ENCODE data around the gene GPR152.
"Not testable (repeated sequence)": the region's sequence is repeated elsewhere in the genome, so short reads cannot be mapped to it uniquely, and the experiment has no call there.

The GPR152 gene

DNA sequence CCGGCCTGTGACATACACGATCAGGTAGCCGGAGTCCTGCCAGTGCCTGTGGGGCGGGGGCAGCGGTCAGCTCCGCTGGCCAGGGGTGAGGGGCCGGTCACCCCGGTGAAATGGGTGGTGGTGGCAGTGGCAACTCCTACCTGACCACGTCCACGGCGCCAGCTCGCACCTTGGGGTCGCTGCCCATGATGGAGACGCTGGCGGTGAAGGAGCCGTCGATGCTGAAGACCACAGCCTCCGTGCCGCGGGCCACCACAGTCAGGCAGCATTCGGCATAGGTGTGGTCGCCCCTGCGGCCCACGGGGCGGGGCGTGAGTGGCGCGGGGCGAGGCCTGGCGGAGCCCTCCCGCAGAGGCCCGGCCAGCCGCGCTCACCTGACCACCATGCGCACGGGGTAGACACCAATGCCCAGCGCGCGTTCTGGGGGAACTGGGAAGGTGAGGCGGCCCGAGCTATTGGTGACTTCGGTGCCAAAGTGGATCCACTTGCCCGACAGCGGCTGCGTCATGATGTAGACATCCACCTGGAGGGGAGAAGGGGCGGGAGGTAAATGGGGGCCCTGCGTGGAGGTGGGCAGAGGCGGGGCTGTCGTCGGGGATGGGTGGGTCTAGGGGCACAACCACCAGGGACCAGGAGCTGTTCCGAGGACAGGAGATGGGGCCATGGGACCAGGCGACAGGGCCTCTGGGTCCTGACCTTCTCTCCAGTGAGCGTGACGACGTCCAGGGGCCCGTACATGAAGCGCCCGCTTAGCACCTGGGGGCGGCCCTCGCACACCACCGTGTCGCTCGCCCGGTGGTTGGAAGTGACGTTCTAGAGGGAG lies 41.2 kb upstream of the GPR152 start:
- Histone ChIP-seq H3K27me3 (ENCODE audit: control insufficient read depth, insufficient read depth, low read length) (no peaks in the 10 kb centered on the region), H3K4me1 (ENCODE audit: control insufficient read depth, low read depth, low read length) (no peaks in the 10 kb centered on the region), H3K36me3 (ENCODE audit: control insufficient read depth, low read depth, low read length) (peaks cover 13% of the 10 kb centered on the region), H3K9me3 (ENCODE audit: control insufficient read depth, low read depth, low read length) (no peaks in the 10 kb centered on the region), H3K4me3 (ENCODE audit: low read length) (no peak overlapping the region), H3K27ac (ENCODE audit: low read length) (no peak overlapping the region), H3K9ac (ENCODE audit: low read length) (no peak overlapping the region)

DNA sequence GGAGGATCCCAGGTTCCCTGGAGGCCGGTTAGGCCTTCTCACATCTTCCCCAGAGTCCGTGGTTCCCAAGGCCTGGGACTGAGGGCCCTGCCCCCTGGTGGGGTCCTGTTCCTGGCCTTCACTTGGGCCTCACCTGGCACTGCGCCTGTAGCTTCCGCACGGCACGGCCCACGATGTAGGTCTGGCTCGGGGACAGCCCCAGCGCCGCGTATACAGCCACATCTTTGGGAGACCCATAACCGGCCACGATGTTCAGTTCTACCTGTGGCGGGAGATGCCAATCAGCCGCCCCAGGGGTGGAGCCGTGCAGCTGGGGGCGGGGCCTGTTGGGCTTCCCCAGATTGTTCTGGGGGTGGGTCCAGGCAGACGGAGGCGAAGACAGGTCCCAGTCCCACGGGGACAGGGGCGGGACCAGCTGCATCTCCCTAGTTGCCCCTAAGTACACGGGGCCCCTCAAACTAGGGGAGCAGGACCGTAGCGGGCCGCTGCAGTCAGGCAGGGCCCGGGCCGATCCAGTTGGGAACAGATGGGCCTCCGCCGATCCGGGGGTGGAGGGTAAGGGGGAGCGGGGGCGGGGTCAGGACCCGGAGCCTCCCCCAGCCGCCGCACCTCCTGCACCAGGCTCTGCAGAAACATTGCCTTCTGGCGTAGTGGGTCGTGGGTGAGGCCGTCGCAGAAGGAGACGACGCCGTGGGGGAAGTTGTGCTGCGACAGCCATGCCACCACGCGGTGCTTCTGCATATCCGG lies 40.4 kb upstream of the GPR152 start:
- Histone ChIP-seq H3K27ac (ENCODE audit: low read length) (no peak overlapping the region), H3K9ac (ENCODE audit: low read length) (no peak overlapping the region), H3K4me1 (ENCODE audit: control insufficient read depth, low read depth, low read length) (no peaks in the 10 kb centered on the region), H3K9me3 (ENCODE audit: control insufficient read depth, low read depth, low read length) (no peaks in the 10 kb centered on the region), H3K36me3 (ENCODE audit: control insufficient read depth, low read depth, low read length) (peaks cover 13% of the 10 kb centered on the region), H3K4me3 (ENCODE audit: low read length) (no peak overlapping the region), H3K27me3 (ENCODE audit: control insufficient read depth, insufficient read depth, low read length) (no peaks in the 10 kb centered on the region)

DNA sequence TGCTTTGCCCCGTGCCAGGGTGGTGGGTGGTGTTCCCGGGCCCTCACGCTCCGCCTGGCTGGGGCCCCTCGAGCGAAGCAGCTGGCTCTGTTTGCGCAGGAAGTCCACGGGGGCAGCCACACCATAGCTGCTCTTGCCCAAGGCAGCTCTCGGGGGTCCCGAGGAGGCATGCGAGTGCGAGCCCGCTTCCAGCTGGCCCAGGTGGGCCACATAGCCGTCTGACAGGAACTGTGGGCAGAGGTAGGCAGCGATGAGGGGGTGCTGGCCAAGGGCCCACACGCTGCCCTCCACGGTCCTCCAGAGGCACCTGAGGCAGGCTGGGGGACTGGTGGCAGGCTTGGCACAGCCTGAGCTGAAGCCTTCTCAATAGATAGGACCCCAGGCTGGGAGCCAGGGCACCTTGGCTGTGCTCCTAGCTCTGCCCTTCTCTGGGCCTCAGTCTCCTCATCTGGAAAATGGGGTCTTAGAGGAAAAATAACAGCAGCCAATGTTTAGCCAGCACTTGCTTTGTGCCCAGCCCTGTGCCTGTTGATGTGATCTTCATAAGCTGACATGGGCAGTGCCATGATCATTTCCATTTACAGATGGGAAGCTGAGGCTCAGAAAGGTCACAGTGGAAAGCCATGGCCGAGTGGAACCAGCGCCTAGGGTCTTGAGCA lies 39.7 kb upstream of the GPR152 start:
- no peaks in the 10 kb centered on the region for H3K9me3 ChIP-seq (ENCODE audit: control insufficient read depth, low read depth, low read length)
- H3K36me3 ChIP-seq (ENCODE audit: control insufficient read depth, low read depth, low read length), result peaks cover 13% of the 10 kb centered on the region
- H3K4me3 ChIP-seq (ENCODE audit: low read length), result no peak overlapping the region
- H3K27ac ChIP-seq (ENCODE audit: low read length), result no peak overlapping the region
- H3K9ac ChIP-seq (ENCODE audit: low read length), result no peak overlapping the region
- H3K4me1 ChIP-seq (ENCODE audit: control insufficient read depth, low read depth, low read length), result no peaks in the 10 kb centered on the region
- no peaks in the 10 kb centered on the region for H3K27me3 ChIP-seq (ENCODE audit: control insufficient read depth, insufficient read depth, low read length)

DNA sequence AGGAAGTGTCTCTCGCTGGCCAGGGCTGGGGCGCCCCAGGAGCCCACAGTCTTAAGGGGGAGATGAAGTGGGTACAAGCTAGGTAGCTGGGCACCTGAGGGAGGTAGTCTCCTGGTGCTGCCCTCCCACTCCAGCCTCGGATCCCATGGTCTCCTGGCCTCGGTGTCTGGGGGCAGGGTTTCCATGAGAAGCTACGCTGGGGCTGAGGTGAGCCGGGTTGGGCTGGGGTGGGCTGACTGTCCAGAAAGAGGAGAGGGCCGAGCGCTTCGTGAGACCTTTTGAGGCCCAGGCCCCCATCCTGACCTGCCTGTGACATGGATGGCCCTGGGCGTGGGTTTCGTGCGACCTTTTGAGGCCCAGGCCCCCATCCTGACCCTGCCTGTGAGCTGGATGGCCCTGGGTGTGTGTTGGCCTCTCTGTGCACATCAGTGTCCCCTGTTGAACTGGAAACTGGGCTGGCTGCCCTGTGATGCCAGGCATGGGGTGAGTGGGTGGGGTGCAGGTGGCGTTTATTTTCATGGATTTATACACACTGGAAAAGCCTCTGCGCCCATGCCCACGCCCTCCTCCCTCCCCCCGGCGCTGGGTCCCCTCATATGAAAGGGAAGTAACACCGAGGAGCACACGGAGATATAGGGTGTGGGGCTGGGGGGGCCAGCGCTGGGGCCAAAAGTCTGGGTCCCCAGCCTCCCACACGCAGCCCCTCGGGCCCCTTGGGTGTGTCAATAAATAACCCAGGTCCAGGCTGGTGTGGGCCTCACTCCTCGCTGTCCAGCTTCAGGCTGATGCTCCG lies 38.9 kb upstream of the GPR152 start:
- Histone ChIP-seq H3K4me3 (ENCODE audit: low read length) (no peak overlapping the region), H3K27me3 (ENCODE audit: control insufficient read depth, insufficient read depth, low read length) (no peaks in the 10 kb centered on the region), H3K9me3 (ENCODE audit: control insufficient read depth, low read depth, low read length) (no peaks in the 10 kb centered on the region), H3K4me1 (ENCODE audit: control insufficient read depth, low read depth, low read length) (no peaks in the 10 kb centered on the region), H3K9ac (ENCODE audit: low read length) (no peak overlapping the region), H3K36me3 (ENCODE audit: control insufficient read depth, low read depth, low read length) (peaks cover 13% of the 10 kb centered on the region), H3K27ac (ENCODE audit: low read length) (no peak overlapping the region)

DNA sequence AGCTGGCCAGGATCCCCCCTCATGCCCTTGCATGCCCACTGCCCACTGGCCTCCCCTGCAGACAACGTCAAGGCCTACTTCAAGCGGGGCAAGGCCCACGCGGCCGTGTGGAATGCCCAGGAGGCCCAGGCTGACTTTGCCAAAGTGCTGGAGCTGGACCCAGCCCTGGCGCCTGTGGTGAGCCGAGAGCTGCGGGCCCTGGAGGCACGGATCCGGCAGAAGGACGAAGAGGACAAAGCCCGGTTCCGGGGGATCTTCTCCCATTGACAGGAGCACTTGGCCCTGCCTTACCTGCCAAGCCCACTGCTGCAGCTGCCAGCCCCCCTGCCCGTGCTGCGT lies 38.2 kb upstream of the GPR152 start:
- Histone ChIP-seq H3K4me1 (ENCODE audit: control insufficient read depth, low read depth, low read length) (no peaks in the 10 kb centered on the region), H3K4me3 (ENCODE audit: low read length) (no peak overlapping the region), H3K27ac (ENCODE audit: low read length) (no peak overlapping the region), H3K36me3 (ENCODE audit: control insufficient read depth, low read depth, low read length) (peaks cover 13% of the 10 kb centered on the region), H3K27me3 (ENCODE audit: control insufficient read depth, insufficient read depth, low read length) (no peaks in the 10 kb centered on the region), H3K9ac (ENCODE audit: low read length) (no peak overlapping the region), H3K9me3 (ENCODE audit: control insufficient read depth, low read depth, low read length) (no peaks in the 10 kb centered on the region)

DNA sequence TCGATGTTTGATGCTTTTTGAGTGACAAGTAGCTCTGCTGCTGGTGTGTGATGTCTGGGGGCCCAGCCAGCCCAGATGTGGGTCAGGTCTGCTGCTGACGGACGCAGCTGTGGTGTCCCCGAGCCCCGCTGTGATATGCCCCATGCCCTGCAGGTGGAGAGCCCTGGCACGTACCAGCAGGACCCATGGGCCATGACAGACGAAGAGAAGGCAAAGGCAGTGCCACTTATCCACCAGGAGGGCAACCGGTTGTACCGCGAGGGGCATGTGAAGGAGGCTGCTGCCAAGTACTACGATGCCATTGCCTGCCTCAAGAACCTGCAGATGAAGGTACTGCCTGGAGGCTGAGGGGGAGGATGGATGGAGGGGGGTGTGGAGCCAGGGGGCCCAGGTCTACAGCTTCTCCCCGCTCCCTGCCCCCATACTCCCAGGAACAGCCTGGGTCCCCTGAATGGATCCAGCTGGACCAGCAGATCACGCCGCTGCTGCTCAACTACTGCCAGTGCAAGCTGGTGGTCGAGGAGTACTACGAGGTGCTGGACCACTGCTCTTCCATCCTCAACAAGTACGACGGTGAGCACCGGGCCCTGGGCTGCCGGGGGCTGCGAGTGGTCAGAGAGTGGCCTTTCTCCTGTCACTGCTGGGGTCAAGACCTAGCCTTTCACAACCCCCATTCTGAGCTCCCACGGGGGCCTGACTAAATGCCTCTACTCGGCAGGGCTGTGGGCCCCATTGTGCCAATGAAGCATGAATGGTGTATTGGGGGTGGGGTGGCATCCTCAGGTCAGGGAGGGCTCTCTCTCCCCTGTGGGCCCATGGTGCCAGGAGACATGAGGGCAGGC lies 37.6 kb upstream of the GPR152 start:
- H3K9ac ChIP-seq (ENCODE audit: low read length), result no peak overlapping the region
- H3K27me3 ChIP-seq (ENCODE audit: control insufficient read depth, insufficient read depth, low read length), result no peaks in the 10 kb centered on the region
- no peaks in the 10 kb centered on the region for H3K4me1 ChIP-seq (ENCODE audit: control insufficient read depth, low read depth, low read length)
- peaks cover 13% of the 10 kb centered on the region for H3K36me3 ChIP-seq (ENCODE audit: control insufficient read depth, low read depth, low read length)
- H3K9me3 ChIP-seq (ENCODE audit: control insufficient read depth, low read depth, low read length), result no peaks in the 10 kb centered on the region
- no peak overlapping the region for H3K27ac ChIP-seq (ENCODE audit: low read length)
- no peak overlapping the region for H3K4me3 ChIP-seq (ENCODE audit: low read length)

DNA sequence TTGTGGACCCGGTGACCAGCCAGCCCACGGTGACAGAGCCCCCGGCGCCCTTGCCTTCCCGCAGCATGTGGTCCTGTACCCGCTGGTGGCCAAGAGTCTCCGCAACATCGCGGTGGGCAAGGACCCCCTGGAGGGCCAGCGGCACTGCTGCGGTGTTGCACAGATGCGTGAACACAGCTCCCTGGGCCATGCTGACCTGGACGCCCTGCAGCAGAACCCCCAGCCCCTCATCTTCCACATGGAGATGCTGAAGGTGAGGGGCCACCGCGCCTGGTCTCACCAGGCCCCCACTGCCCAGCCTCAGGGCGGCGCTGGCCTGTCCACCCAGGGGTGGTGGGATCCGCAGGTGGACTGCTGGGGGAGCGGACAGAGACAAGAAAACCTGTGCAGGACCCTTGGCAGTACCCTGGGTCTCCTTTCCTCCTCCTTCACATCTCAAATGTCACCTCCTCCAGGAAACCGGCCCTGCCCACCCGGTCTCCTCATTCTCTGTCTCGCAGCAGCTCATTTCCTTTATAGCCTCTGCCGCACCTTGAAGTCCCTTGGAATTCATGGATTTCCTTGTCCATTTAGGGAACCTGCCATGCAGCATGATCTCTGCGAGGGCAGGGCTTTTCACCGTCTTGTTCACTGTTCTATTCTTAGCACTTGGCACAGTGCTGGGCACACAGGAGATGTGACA lies 36.8 kb upstream of the GPR152 start:
- peaks cover 13% of the 10 kb centered on the region for H3K36me3 ChIP-seq (ENCODE audit: control insufficient read depth, low read depth, low read length)
- peaks cover 2% of the 10 kb centered on the region for H3K27me3 ChIP-seq (ENCODE audit: control insufficient read depth, insufficient read depth, low read length)
- no peak overlapping the region for H3K9ac ChIP-seq (ENCODE audit: low read length)
- H3K9me3 ChIP-seq (ENCODE audit: control insufficient read depth, low read depth, low read length), result no peaks in the 10 kb centered on the region
- no peak overlapping the region for H3K4me3 ChIP-seq (ENCODE audit: low read length)
- no peak overlapping the region for H3K27ac ChIP-seq (ENCODE audit: low read length)
- H3K4me1 ChIP-seq (ENCODE audit: control insufficient read depth, low read depth, low read length), result no peaks in the 10 kb centered on the region

DNA sequence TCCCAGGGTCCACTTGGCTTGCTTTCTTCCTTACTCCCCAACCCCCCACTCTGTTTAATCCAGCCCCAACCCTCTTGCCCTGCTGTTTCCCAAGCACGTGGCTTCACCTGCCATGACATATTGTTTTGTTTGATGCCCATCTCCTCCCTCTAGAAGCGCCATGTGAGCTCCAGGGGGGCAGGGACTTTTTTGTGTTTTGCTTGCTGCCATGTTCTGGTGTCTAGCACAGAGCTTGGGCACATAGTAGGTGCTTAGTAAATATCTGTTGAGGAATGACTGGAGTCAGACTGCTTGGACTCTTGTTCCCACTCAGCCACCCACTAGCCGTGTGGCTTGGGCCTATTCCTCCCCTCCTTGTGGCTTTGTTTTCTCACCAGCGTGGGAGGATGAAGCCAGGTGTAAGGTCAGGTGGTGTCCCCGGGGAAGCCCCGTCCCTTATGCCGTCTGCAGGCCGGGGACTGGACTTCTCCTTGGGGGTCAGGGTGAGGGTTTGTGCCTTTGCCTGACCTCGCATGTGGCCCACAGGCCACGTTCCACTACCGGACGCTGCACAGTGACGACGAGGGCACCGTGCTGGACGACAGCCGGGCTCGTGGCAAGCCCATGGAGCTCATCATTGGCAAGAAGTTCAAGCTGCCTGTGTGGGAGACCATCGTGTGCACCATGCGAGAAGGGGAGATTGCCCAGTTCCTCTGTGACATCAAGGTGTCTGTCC lies 34.1 kb upstream of the GPR152 start:
- H3K27ac ChIP-seq (ENCODE audit: low read length), result no peak overlapping the region
- no peak overlapping the region for H3K9ac ChIP-seq (ENCODE audit: low read length)
- H3K4me1 ChIP-seq (ENCODE audit: control insufficient read depth, low read depth, low read length), result no peaks in the 10 kb centered on the region
- H3K9me3 ChIP-seq (ENCODE audit: control insufficient read depth, low read depth, low read length), result no peaks in the 10 kb centered on the region
- no peak overlapping the region for H3K4me3 ChIP-seq (ENCODE audit: low read length)
- H3K27me3 ChIP-seq (ENCODE audit: control insufficient read depth, insufficient read depth, low read length), result peaks cover 13% of the 10 kb centered on the region
- peaks cover 4% of the 10 kb centered on the region for H3K36me3 ChIP-seq (ENCODE audit: control insufficient read depth, low read depth, low read length)

DNA sequence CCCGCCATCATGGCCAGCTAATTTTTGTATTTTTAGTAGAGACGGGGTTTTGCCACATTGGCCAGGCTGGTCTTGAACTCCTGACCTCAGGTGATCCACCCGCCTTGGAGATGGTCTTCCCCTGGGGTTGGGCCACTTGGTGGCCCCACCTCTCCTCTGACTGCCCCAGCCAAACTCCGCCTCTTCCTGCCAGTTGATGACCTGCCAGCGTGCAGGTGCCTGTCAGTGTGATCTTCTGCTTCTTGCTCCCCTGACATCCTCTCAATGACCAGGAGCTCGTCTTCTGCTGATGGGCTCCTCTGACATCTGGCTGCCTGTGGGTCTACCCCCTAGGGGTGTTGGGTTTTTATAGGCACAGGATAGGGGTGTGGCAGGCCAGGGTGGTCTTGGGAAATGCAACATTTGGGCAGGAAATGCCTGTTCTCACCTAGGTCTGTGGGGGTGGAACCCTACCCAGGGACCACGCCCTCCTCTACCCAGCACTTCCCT lies 33.4 kb upstream of the GPR152 start:
- not testable (repeated sequence) for H3K27ac ChIP-seq (ENCODE audit: low read length); H3K4me1 ChIP-seq (ENCODE audit: control insufficient read depth, low read depth, low read length); H3K4me3 ChIP-seq (ENCODE audit: low read length); H3K36me3 ChIP-seq (ENCODE audit: control insufficient read depth, low read depth, low read length); H3K9me3 ChIP-seq (ENCODE audit: control insufficient read depth, low read depth, low read length); H3K9ac ChIP-seq (ENCODE audit: low read length)
- H3K27me3 ChIP-seq (ENCODE audit: control insufficient read depth, insufficient read depth, low read length), result peaks cover 13% of the 10 kb centered on the region

DNA sequence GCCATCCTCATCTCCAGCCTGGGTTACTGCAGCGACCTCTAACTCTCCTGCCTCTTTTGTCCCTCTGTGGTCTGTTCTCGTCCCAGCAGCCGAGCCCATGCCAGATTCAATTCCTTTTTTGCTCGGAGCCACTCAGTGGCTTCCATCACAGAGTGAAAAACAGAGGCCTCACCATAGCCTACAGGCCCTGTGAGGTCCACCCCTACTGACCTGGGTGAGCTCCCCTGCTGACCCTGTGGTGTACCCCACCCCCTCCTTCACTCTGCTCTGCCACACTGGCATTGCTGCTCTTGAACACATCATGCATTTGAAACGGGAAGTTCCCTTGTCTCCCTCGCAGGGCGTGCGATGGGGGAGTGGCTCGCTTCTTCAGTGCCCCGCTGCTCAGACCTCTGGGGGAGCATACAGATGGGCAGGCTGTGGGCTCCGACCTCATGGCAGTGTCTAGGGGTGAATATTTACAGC lies 32.4 kb upstream of the GPR152 start:
- no peak overlapping the region for H3K4me3 ChIP-seq (ENCODE audit: low read length)
- no peak overlapping the region for H3K27ac ChIP-seq (ENCODE audit: low read length)
- no peaks in the 10 kb centered on the region for H3K36me3 ChIP-seq (ENCODE audit: control insufficient read depth, low read depth, low read length)
- no peak overlapping the region for H3K9ac ChIP-seq (ENCODE audit: low read length)
- H3K4me1 ChIP-seq (ENCODE audit: control insufficient read depth, low read depth, low read length), result no peaks in the 10 kb centered on the region
- peaks cover 13% of the 10 kb centered on the region for H3K27me3 ChIP-seq (ENCODE audit: control insufficient read depth, insufficient read depth, low read length)
- H3K9me3 ChIP-seq (ENCODE audit: control insufficient read depth, low read depth, low read length), result no peaks in the 10 kb centered on the region
